A673 (cell line): Measurements from ENCODE around the gene RTN4IP1. TPM values are rescaled to one million over a fixed set of nuclear protein-coding genes. Genes with fewer than 3 reads are reported as not detected.

Source experiments
- BruUV-seq: library from RNA; stranded (reverse); fragments of 400-500 nt; replicated peaks from 2 replicates; lab custom pipeline; 2021; lab: Mats Ljungman, UMichigan
- CTCF ChIA-PET: fragments of 300-600 bp; sonication (Branson Sonifier 250); formaldehyde crosslinking; loops from one replicate; lab custom pipeline; 2022; ENCODE audit warnings: antibody characterized with exemption; lab: Charles Lee
- POLR2A ChIA-PET: fragments of 300-600 bp; sonication (Branson Sonifier 250); formaldehyde crosslinking; loops from one replicate; lab custom pipeline; 2022; ENCODE audit warnings: antibody characterized with exemption; ENCODE audit not compliant: low non-redundant PET; lab: Charles Lee
- DNase-seq: peaks from one replicate; pipeline ENCODE4 v3.0.0-alpha.2; 2015; ENCODE audit warnings: low spot score
- H3K27ac ChIP-seq: fragments of 200-600 bp; sonication (generic); 2 replicates; pipeline ENCODE4 v1.5.1; 2016; ENCODE audit warnings: mixed run types, low read depth, mild to moderate bottlenecking, mixed read lengths, antibody characterized with exemption, low read length; ENCODE audit not compliant: poor library complexity, severe bottlenecking
- H3K27me3 ChIP-seq: fragments of 200-600 bp; sonication (generic); replicated peaks from 2 replicates; pipeline ENCODE4 v1.6.1; 2017; ENCODE audit warnings: mixed run types, low read depth, mild to moderate bottlenecking, mixed read lengths, antibody characterized with exemption, low read length; ENCODE audit not compliant: insufficient read depth, poor library complexity
- H3K36me3 ChIP-seq: fragments of 200-600 bp; sonication (generic); 2 replicates; pipeline ENCODE4 v1.6.1; 2016; ENCODE audit warnings: mixed run types, mild to moderate bottlenecking, mixed read lengths, antibody characterized with exemption, low read length; ENCODE audit not compliant: insufficient read depth, poor library complexity, severe bottlenecking
- H3K4me1 ChIP-seq: fragments of 200-600 bp; sonication (generic); 2 replicates; pipeline ENCODE4 v1.6.1; 2017; ENCODE audit warnings: mixed run types, mild to moderate bottlenecking, mixed read lengths, antibody characterized with exemption, low read length; ENCODE audit not compliant: insufficient read depth, poor library complexity, severe bottlenecking
- H3K4me3 ChIP-seq: fragments of 200-600 bp; sonication (generic); 2 replicates; pipeline ENCODE4 v1.5.1; 2016; ENCODE audit warnings: low read depth, mixed run types, mild to moderate bottlenecking, mixed read lengths, low read length; ENCODE audit not compliant: poor library complexity, severe bottlenecking
- H3K9me3 ChIP-seq: fragments of 200-600 bp; sonication (generic); 2 replicates; pipeline ENCODE4 v1.6.1; 2016; ENCODE audit warnings: mixed run types, low read depth, mild to moderate bottlenecking, mixed read lengths, antibody characterized with exemption, low read length; ENCODE audit not compliant: poor library complexity, severe bottlenecking
- CTCF ChIP-seq: fragments of 300-800, 200-600 bp; sonication (generic); conservative IDR thresholded peaks from 2 replicates; pipeline ENCODE4 v1.5.1; 2017; ENCODE audit warnings: low read depth, mild to moderate bottlenecking, antibody characterized with exemption, low read length, moderate library complexity, mixed read lengths
- EZH2 ChIP-seq: fragments of 200-600 bp; sonication (generic); IDR thresholded peaks from 2 replicates; pipeline ENCODE4 v1.6.1; 2017; ENCODE audit warnings: borderline replicate concordance, low read depth, mild to moderate bottlenecking, mixed read lengths, antibody characterized with exemption, low read length; ENCODE audit not compliant: poor library complexity, severe bottlenecking
- intact Hi-C: fragments of 100-400 bp; cut with micrococcal nuclease; formaldehyde crosslinking; loops from one replicate; pipeline ENCODE4 v1.10.0; 2022; ENCODE audit not compliant: unreplicated experiment
- total RNA-seq: library from RNA; stranded (reverse); gene quantifications from 2 replicates; pipeline ENCODE4 v1.2.3, GENCODE V29; 2021

RTN4IP1 gene
- total RNA-seq, 1 experiment from 2014 or later: 15.7 TPM

GRCh38 chr6:106546691-106547414 is 82.4 kb downstream of the RTN4IP1 start:
- TF ChIP-seq CTCF (no peak), EZH2 (no peak)
- Histone ChIP-seq H3K4me3 (no peak overlapping the region), H3K4me1 (peaks cover 27% of the 10 kb centered on the region), H3K36me3 (no peaks in the 10 kb centered on the region), H3K27me3 (no peaks in the 10 kb centered on the region), H3K9me3 (no peaks in the 10 kb centered on the region), H3K27ac (peak overlapping the region; percentile 71)
- intact Hi-C loops: no loop called here
- DNase-seq: peak; percentile 51
- no TSS peak for BruUV-seq
- POLR2A ChIA-PET: no interaction called here
- CTCF ChIA-PET: interaction anchor here (0.6 kb wide), 1 partner anchor 26 kb away, joined by 5 read pairs; no protein-coding TSS in a partner anchor

- ChIA-PET CTCF (no interaction called here), POLR2A (no interaction called here)
- intact Hi-C loops: no loop called here
- H3K27me3 ChIP-seq: no peaks in the 10 kb centered on the region
- TF ChIP-seq EZH2 (no peak), CTCF (no peak)
- H3K27ac ChIP-seq: peak overlapping the region; percentile 71
- peaks cover 27% of the 10 kb centered on the region for H3K4me1 ChIP-seq
- BruUV-seq: no TSS peak
- no peak overlapping the region for H3K4me3 ChIP-seq
- peak; percentile 31 for DNase-seq
- no peaks in the 10 kb centered on the region for H3K9me3 ChIP-seq
- no peaks in the 10 kb centered on the region for H3K36me3 ChIP-seq
Measured at GRCh38 chr6:106546261-106546690, 83.0 kb downstream of the RTN4IP1 start.

- TF ChIP-seq EZH2 (no peak), CTCF (no peak)
- Histone ChIP-seq H3K9me3 (no peaks in the 10 kb centered on the region), H3K36me3 (no peaks in the 10 kb centered on the region), H3K27ac (no peak overlapping the region), H3K4me1 (peaks cover 19% of the 10 kb centered on the region), H3K27me3 (no peaks in the 10 kb centered on the region), H3K4me3 (no peak overlapping the region)
- intact Hi-C loops: no loop called here
- no peak for DNase-seq
- ChIA-PET CTCF (no interaction called here), POLR2A (no interaction called here)
- BruUV-seq: no TSS peak
Measured at GRCh38 chr6:106540907-106541306, 88.4 kb downstream of the RTN4IP1 start.
